ENCODE results near the gene ADGRG2. TPM values are rescaled to one million over a fixed set of nuclear protein-coding genes. Genes with fewer than 3 reads are reported as not detected.
A peak's percentile ranks its signal among the peaks of the same experiment; 100 is the strongest.

Gene ADGRG2
- total and polyA plus RNA-seq, 5 donors from 2014 or later = not detected

GRCh38 chrX:18949944-18950301 lies 172.3 kb downstream of the ADGRG2 start:
- Histone ChIP-seq H3K4me3 (ENCODE audit: low read depth, low read length) (no peak overlapping the region), H3K27ac (ENCODE audit: insufficient read depth, low read length, poor library complexity, severe bottlenecking) (no peak overlapping the region), H3K4me1 (ENCODE audit: control insufficient read depth, insufficient read depth, low read length, poor library complexity, severe bottlenecking) (no peaks in the 10 kb centered on the region), H3K36me3 (ENCODE audit: control insufficient read depth, insufficient read depth, low read length) (peaks cover 25% of the 10 kb centered on the region), H3K9me3 (ENCODE audit: control insufficient read depth in 2 of 2, low read length in 2 of 2) (no peaks in the 10 kb centered on the region), H3K27me3 (ENCODE audit: control insufficient read depth, insufficient read depth, low read length) (no peaks in the 10 kb centered on the region)
- Mint-ChIP-seq H3K27ac (no peak overlapping the region), H3K4me1 (peaks cover 0 to under 1% (median under 1%) of the 10 kb centered on the region in 4 donors), H3K36me3 (peaks cover 23% of the 10 kb centered on the region), H3K4me3 (no peak overlapping the region), H3K27me3 (no peaks in the 10 kb centered on the region), H3K9me3 (peaks cover 0 to 1% (median 0%) of the 10 kb centered on the region in 7 donors)
- DNase-seq = no peak
- no peak for ATAC-seq (ENCODE audit: low read depth in 2 of 2)

GRCh38 chrX:18949291-18949943 lies 172.9 kb downstream of the ADGRG2 start:
- H3K9me3 ChIP-seq (ENCODE audit: control insufficient read depth in 2 of 2, low read length in 2 of 2) = no peaks in the 10 kb centered on the region
- no peak for ATAC-seq (ENCODE audit: low read depth in 2 of 2)
- Mint-ChIP-seq H3K27ac (no peak overlapping the region), H3K4me1 (no peaks in the 10 kb centered on the region), H3K4me3 (no peak overlapping the region), H3K27me3 (no peaks in the 10 kb centered on the region), H3K9me3 (peaks cover 0 to 1% (median 0%) of the 10 kb centered on the region in 7 donors), H3K36me3 (peaks cover 23% of the 10 kb centered on the region)
- H3K27ac ChIP-seq (ENCODE audit: insufficient read depth, low read length, poor library complexity, severe bottlenecking) = no peak overlapping the region
- no peaks in the 10 kb centered on the region for H3K27me3 ChIP-seq (ENCODE audit: control insufficient read depth, insufficient read depth, low read length)
- no peaks in the 10 kb centered on the region for H3K4me1 ChIP-seq (ENCODE audit: control insufficient read depth, insufficient read depth, low read length, poor library complexity, severe bottlenecking)
- peaks cover 30% of the 10 kb centered on the region for H3K36me3 ChIP-seq (ENCODE audit: control insufficient read depth, insufficient read depth, low read length)
- no peak overlapping the region for H3K4me3 ChIP-seq (ENCODE audit: low read depth, low read length)
- DNase-seq = no peak

GRCh38 chrX:18946611-18947010 lies 175.7 kb downstream of the ADGRG2 start:
- Histone ChIP-seq H3K36me3 (ENCODE audit: control insufficient read depth, insufficient read depth, low read length) (peaks cover 33% of the 10 kb centered on the region), H3K4me1 (ENCODE audit: control insufficient read depth, insufficient read depth, low read length, poor library complexity, severe bottlenecking) (no peaks in the 10 kb centered on the region), H3K4me3 (ENCODE audit: low read depth, low read length) (no peak overlapping the region), H3K9me3 (ENCODE audit: control insufficient read depth in 2 of 2, low read length in 2 of 2) (no peaks in the 10 kb centered on the region), H3K27ac (ENCODE audit: insufficient read depth, low read length, poor library complexity, severe bottlenecking) (no peak overlapping the region), H3K27me3 (ENCODE audit: control insufficient read depth, insufficient read depth, low read length) (no peaks in the 10 kb centered on the region)
- H3K27ac Mint-ChIP-seq = peak overlapping the region in 1 of 3 donors; percentile 33
- H3K36me3 Mint-ChIP-seq = peaks cover 27% of the 10 kb centered on the region
- no peak for ATAC-seq (ENCODE audit: low read depth in 2 of 2)
- peaks cover 0 to 2% (median 0%) of the 10 kb centered on the region in 7 donors for H3K9me3 Mint-ChIP-seq
- DNase-seq = no peak
- no peaks in the 10 kb centered on the region for H3K27me3 Mint-ChIP-seq
- H3K4me3 Mint-ChIP-seq = no peak overlapping the region
- no peaks in the 10 kb centered on the region for H3K4me1 Mint-ChIP-seq

- no peaks in the 10 kb centered on the region for H3K27me3 ChIP-seq (ENCODE audit: control insufficient read depth, insufficient read depth, low read length)
- no peak for ATAC-seq (ENCODE audit: low read depth in 2 of 2)
- Mint-ChIP-seq H3K4me1 (no peaks in the 10 kb centered on the region), H3K27ac (no peak overlapping the region), H3K9me3 (peaks cover 0 to 2% (median 0%) of the 10 kb centered on the region in 7 donors), H3K36me3 (peaks cover 22% of the 10 kb centered on the region), H3K4me3 (no peak overlapping the region), H3K27me3 (no peaks in the 10 kb centered on the region)
- peaks cover 34% of the 10 kb centered on the region for H3K36me3 ChIP-seq (ENCODE audit: control insufficient read depth, insufficient read depth, low read length)
- no peaks in the 10 kb centered on the region for H3K9me3 ChIP-seq (ENCODE audit: control insufficient read depth in 2 of 2, low read length in 2 of 2)
- no peak for DNase-seq
- no peak overlapping the region for H3K27ac ChIP-seq (ENCODE audit: insufficient read depth, low read length, poor library complexity, severe bottlenecking)
- no peak overlapping the region for H3K4me3 ChIP-seq (ENCODE audit: low read depth, low read length)
- H3K4me1 ChIP-seq (ENCODE audit: control insufficient read depth, insufficient read depth, low read length, poor library complexity, severe bottlenecking) = no peaks in the 10 kb centered on the region
Measured at GRCh38 chrX:18946157-18946556, 176.1 kb downstream of the ADGRG2 start.

- H3K36me3 Mint-ChIP-seq = peaks cover 22% of the 10 kb centered on the region
- no peaks in the 10 kb centered on the region for H3K27me3 Mint-ChIP-seq
- no peaks in the 10 kb centered on the region for H3K27me3 ChIP-seq (ENCODE audit: control insufficient read depth, insufficient read depth, low read length)
- H3K27ac Mint-ChIP-seq = no peak overlapping the region
- H3K27ac ChIP-seq (ENCODE audit: insufficient read depth, low read length, poor library complexity, severe bottlenecking) = no peak overlapping the region
- peaks cover 0 to 2% (median 0%) of the 10 kb centered on the region in 7 donors for H3K9me3 Mint-ChIP-seq
- H3K4me1 ChIP-seq (ENCODE audit: control insufficient read depth, insufficient read depth, low read length, poor library complexity, severe bottlenecking) = no peaks in the 10 kb centered on the region
- ATAC-seq (ENCODE audit: low read depth in 2 of 2) (no peak), DNase-seq (no peak)
- H3K4me3 ChIP-seq (ENCODE audit: low read depth, low read length) = no peak overlapping the region
- no peak overlapping the region for H3K4me3 Mint-ChIP-seq
- H3K36me3 ChIP-seq (ENCODE audit: control insufficient read depth, insufficient read depth, low read length) = peaks cover 30% of the 10 kb centered on the region
- no peaks in the 10 kb centered on the region for H3K4me1 Mint-ChIP-seq
- no peaks in the 10 kb centered on the region for H3K9me3 ChIP-seq (ENCODE audit: control insufficient read depth in 2 of 2, low read length in 2 of 2)
Measured at GRCh38 chrX:18945483-18945882, 176.8 kb downstream of the ADGRG2 start.

- peaks cover 14% of the 10 kb centered on the region for H3K36me3 Mint-ChIP-seq
- no peaks in the 10 kb centered on the region for H3K27me3 Mint-ChIP-seq
Measured at GRCh38 chrX:18944482-18944881, 177.8 kb downstream of the ADGRG2 start.

GRCh38 chrX:18941896-18942295 lies 180.4 kb downstream of the ADGRG2 start:
- no peaks in the 10 kb centered on the region for H3K27me3 Mint-ChIP-seq
- H3K4me1 Mint-ChIP-seq = no peaks in the 10 kb centered on the region
- Histone ChIP-seq H3K4me3 (ENCODE audit: low read depth, low read length) (no peak overlapping the region), H3K4me1 (ENCODE audit: control insufficient read depth, insufficient read depth, low read length, poor library complexity, severe bottlenecking) (no peaks in the 10 kb centered on the region), H3K27me3 (ENCODE audit: control insufficient read depth, insufficient read depth, low read length) (no peaks in the 10 kb centered on the region), H3K36me3 (ENCODE audit: control insufficient read depth, insufficient read depth, low read length) (peaks cover 27% of the 10 kb centered on the region), H3K27ac (ENCODE audit: insufficient read depth, low read length, poor library complexity, severe bottlenecking) (no peak overlapping the region), H3K9me3 (ENCODE audit: control insufficient read depth in 2 of 2, low read length in 2 of 2) (no peaks in the 10 kb centered on the region)
- no peak for DNase-seq
- H3K36me3 Mint-ChIP-seq = peaks cover 15% of the 10 kb centered on the region
- H3K9me3 Mint-ChIP-seq = peaks cover 0 to 2% (median 0%) of the 10 kb centered on the region in 7 donors
- no peak overlapping the region for H3K27ac Mint-ChIP-seq
- no peak overlapping the region for H3K4me3 Mint-ChIP-seq
- ATAC-seq (ENCODE audit: low read depth in 2 of 2) = no peak

More at GRCh38 chrX:18944482-18944881, 177.8 kb downstream of the ADGRG2 start:
- Mint-ChIP-seq H3K27ac (no peak overlapping the region), H3K4me1 (no peaks in the 10 kb centered on the region), H3K9me3 (peaks cover 0 to 2% (median 0%) of the 10 kb centered on the region in 7 donors), H3K4me3 (no peak overlapping the region)
- DNase-seq = no peak
- Histone ChIP-seq H3K4me3 (ENCODE audit: low read depth, low read length) (no peak overlapping the region), H3K27me3 (ENCODE audit: control insufficient read depth, insufficient read depth, low read length) (no peaks in the 10 kb centered on the region), H3K36me3 (ENCODE audit: control insufficient read depth, insufficient read depth, low read length) (peaks cover 23% of the 10 kb centered on the region), H3K27ac (ENCODE audit: insufficient read depth, low read length, poor library complexity, severe bottlenecking) (no peak overlapping the region), H3K4me1 (ENCODE audit: control insufficient read depth, insufficient read depth, low read length, poor library complexity, severe bottlenecking) (no peaks in the 10 kb centered on the region), H3K9me3 (ENCODE audit: control insufficient read depth in 2 of 2, low read length in 2 of 2) (no peaks in the 10 kb centered on the region)
- ATAC-seq (ENCODE audit: low read depth in 2 of 2) = no peak
